ENCODE results near the gene ABCC12.

GRCh38 chr16:48168075-48168474, 12.3 kb upstream of the ABCC12 start:
- TF ChIP-seq EZH2 (IDR thresholded peaks at IDR 0.05; ENCODE audit: borderline replicate concordance, low read length) (no peak), CTCF (IDR thresholded peaks at IDR 0.05; ENCODE audit: low read length) (no peak)
